H9 (cell line): ENCODE data around the gene FBXL16. TPM values are rescaled to one million over a fixed set of nuclear protein-coding genes. Genes with fewer than 3 reads are reported as not detected.

Source experiments
- DNase-seq: peaks from one replicate; pipeline ENCODE4 v3.0.0-alpha.2; 2017
- H2AFZ ChIP-seq: one replicate; pipeline ENCODE4 v1.6.1; 2013; ENCODE audit warnings: mild to moderate bottlenecking, low read length, control low read depth, moderate library complexity
- H2AK5ac ChIP-seq: 2 replicates; pipeline ENCODE4 v1.6.1; 2013; ENCODE audit warnings: low read length, control low read depth, mixed read lengths; ENCODE audit not compliant: insufficient read length
- H2BK120ac ChIP-seq: one replicate; pipeline ENCODE4 v1.6.1; 2013; ENCODE audit warnings: low read depth, mild to moderate bottlenecking, low read length, control low read depth, inconsistent platforms; ENCODE audit not compliant: poor library complexity, severe bottlenecking
- H2BK12ac ChIP-seq: 2 replicates; pipeline ENCODE4 v1.6.1; 2013; ENCODE audit warnings: low read length, control low read depth, mixed read lengths, low read depth; ENCODE audit not compliant: insufficient read length
- H2BK15ac ChIP-seq: 2 replicates; pipeline ENCODE4 v1.6.1; 2013; ENCODE audit warnings: low read depth, low read length, control low read depth
- H2BK20ac ChIP-seq: one replicate; pipeline ENCODE4 v1.6.1; 2013; ENCODE audit warnings: low read depth, mild to moderate bottlenecking, low read length, control low read depth, inconsistent platforms; ENCODE audit not compliant: poor library complexity, severe bottlenecking
- H2BK5ac ChIP-seq: 2 replicates; pipeline ENCODE4 v1.6.1; 2013; ENCODE audit warnings: low read length, control low read depth, mixed read lengths; ENCODE audit not compliant: insufficient read length
- H3K14ac ChIP-seq: 2 replicates; pipeline ENCODE4 v1.6.1; 2013; ENCODE audit warnings: low read length, control low read depth; ENCODE audit not compliant: insufficient read depth
- H3K18ac ChIP-seq: 2 replicates; pipeline ENCODE4 v1.6.1; 2013; ENCODE audit warnings: low read depth, mild to moderate bottlenecking, mixed read lengths, low read length, control low read depth; ENCODE audit not compliant: insufficient read length
- H3K23ac ChIP-seq: 2 replicates; pipeline ENCODE4 v1.6.1; 2013; ENCODE audit warnings: low read length, control low read depth, mixed read lengths, low read depth; ENCODE audit not compliant: insufficient read length
- H3K23me2 ChIP-seq: 2 replicates; pipeline ENCODE4 v1.6.1; 2013; ENCODE audit warnings: low read depth, mild to moderate bottlenecking, mixed read lengths, low read length, control low read depth; ENCODE audit not compliant: insufficient read length, poor library complexity, severe bottlenecking
- H3K27ac ChIP-seq: 2 replicates; pipeline ENCODE4 v1.5.1; 2013; ENCODE audit warnings: low read length, control low read depth, mixed read lengths, low read depth; ENCODE audit not compliant: insufficient read length
- H3K27me3 ChIP-seq: 2 replicates; pipeline ENCODE4 v1.6.1; 2013; ENCODE audit warnings: low read length, control low read depth, inconsistent platforms; ENCODE audit not compliant: insufficient read depth
- H3K4ac ChIP-seq: 2 replicates; pipeline ENCODE4 v1.6.1; 2013; ENCODE audit warnings: low read depth, mild to moderate bottlenecking, control low read depth, inconsistent platforms, low read length, moderate library complexity
- H3K4me1 ChIP-seq: 2 replicates; pipeline ENCODE4 v1.6.1; 2013; ENCODE audit warnings: low read length, control low read depth, inconsistent platforms; ENCODE audit not compliant: insufficient read depth
- H3K4me2 ChIP-seq: 2 replicates; pipeline ENCODE4 v1.6.1; 2013; ENCODE audit warnings: low read length, control low read depth, mixed read lengths; ENCODE audit not compliant: insufficient read length, insufficient read depth
- H3K56ac ChIP-seq: 2 replicates; pipeline ENCODE4 v1.6.1; 2013; ENCODE audit warnings: low read depth, mild to moderate bottlenecking, mixed read lengths, low read length, control low read depth; ENCODE audit not compliant: insufficient read length
- H3K79me1 ChIP-seq: 2 replicates; pipeline ENCODE4 v1.6.1; 2013; ENCODE audit warnings: low read depth, mild to moderate bottlenecking, moderate library complexity, low read length, control low read depth, inconsistent platforms; ENCODE audit not compliant: insufficient read depth, poor library complexity, severe bottlenecking
- H3K79me2 ChIP-seq: 2 replicates; pipeline ENCODE4 v1.6.1; 2013; ENCODE audit warnings: low read length, control low read depth, inconsistent platforms; ENCODE audit not compliant: insufficient read depth
- H3K9ac ChIP-seq: 2 replicates; pipeline ENCODE4 v1.6.1; 2013; ENCODE audit warnings: low read length, control low read depth, mixed read lengths; ENCODE audit not compliant: insufficient read length; ENCODE audit errors: extremely low read depth
- H3K9me3 ChIP-seq: one replicate; pipeline ENCODE4 v1.6.1; 2013; ENCODE audit warnings: low read depth, low read length, inconsistent platforms; ENCODE audit not compliant: control insufficient read depth
- H3T11ph ChIP-seq: one replicate; pipeline ENCODE4 v1.6.1; 2013; ENCODE audit warnings: mild to moderate bottlenecking, low read length, control low read depth, inconsistent platforms
- H4K20me1 ChIP-seq: one replicate; pipeline ENCODE4 v1.6.1; 2013; ENCODE audit not compliant: control insufficient read depth, insufficient read length, insufficient read depth
- H4K5ac ChIP-seq: 2 replicates; pipeline ENCODE4 v1.6.1; 2013; ENCODE audit warnings: low read depth, mild to moderate bottlenecking, mixed read lengths, low read length, control low read depth; ENCODE audit not compliant: insufficient read length
- H4K8ac ChIP-seq: replicated peaks from 2 replicates; pipeline ENCODE4 v1.6.1; 2013; ENCODE audit warnings: low read length, control low read depth, mixed read lengths, low read depth; ENCODE audit not compliant: insufficient read length
- H4K91ac ChIP-seq: 2 replicates; pipeline ENCODE4 v1.6.1; 2013; ENCODE audit warnings: low read depth, mild to moderate bottlenecking, moderate library complexity, mixed read lengths, low read length, control low read depth; ENCODE audit not compliant: insufficient read length
- H3K27ac Mint-ChIP-seq, 3 experiments: 2 replicates in 2 of 3; 3 replicates in 1 of 3; pipeline ENCODE4 v1.8.0; 2020 to 2021; ENCODE audit warnings: mixed read lengths in 3 of 3, mild to moderate bottlenecking in 1 of 3, moderate library complexity in 1 of 3
- H3K27me3 Mint-ChIP-seq: 2 replicates; pipeline ENCODE4 v1.8.0; 2021; ENCODE audit warnings: low read depth, mild to moderate bottlenecking, moderate library complexity, mixed read lengths
- H3K36me3 Mint-ChIP-seq, 3 experiments: 2 replicates in 2 of 3; 3 replicates in 1 of 3; pipeline ENCODE4 v1.8.0; 2020 to 2021; ENCODE audit warnings: low read depth in 3 of 3, mixed read lengths in 3 of 3; ENCODE audit not compliant: insufficient read depth in 1 of 3
- H3K4me1 Mint-ChIP-seq, 2 experiments: 2 replicates each; pipeline ENCODE4 v1.8.0; 2020; ENCODE audit warnings: mixed read lengths in 2 of 2
- H3K4me3 Mint-ChIP-seq, 2 experiments: 2 replicates in 1 of 2; 3 replicates in 1 of 2; pipeline ENCODE4 v1.8.0; 2020 to 2021; ENCODE audit warnings: mild to moderate bottlenecking in 2 of 2, mixed read lengths in 2 of 2, moderate library complexity in 1 of 2
- H3K9me3 Mint-ChIP-seq, 2 experiments: 2 replicates in 1 of 2; 3 replicates in 1 of 2; pipeline ENCODE4 v1.8.0; 2020; ENCODE audit warnings: mild to moderate bottlenecking in 2 of 2, mixed read lengths in 2 of 2, moderate library complexity in 1 of 2
- WGBS: extraction: QIAGEN DNeasy Blood & Tissue Kit; methylation state at CpG from one replicate; pipeline ENCODE4 v1.1.7; 2013; ENCODE audit warnings: missing lambda C conversion rate, low lambda C conversion rate, mixed read lengths; ENCODE audit not compliant: insufficient read length; ENCODE audit errors: extremely low coverage; 5-methylcytosine and 5-hydroxymethylcytosine counted together
- total RNA-seq: library from RNA; stranded (reverse); gene quantifications from 2 replicates; pipeline ENCODE4 v1.2.1, GENCODE V29; 2021
- TF ChIP-seq, protein P1 (sequence below): fragments of 200-600 bp; sonication (generic); conservative IDR thresholded peaks from 3 replicates; pipeline ENCODE4 v1.8.0; 2021; ENCODE audit warnings: antibody characterized with exemption, mild to moderate bottlenecking

FBXL16 gene
- total RNA-seq, 1 experiment from 2014 or later: 9.6 TPM

DNA sequence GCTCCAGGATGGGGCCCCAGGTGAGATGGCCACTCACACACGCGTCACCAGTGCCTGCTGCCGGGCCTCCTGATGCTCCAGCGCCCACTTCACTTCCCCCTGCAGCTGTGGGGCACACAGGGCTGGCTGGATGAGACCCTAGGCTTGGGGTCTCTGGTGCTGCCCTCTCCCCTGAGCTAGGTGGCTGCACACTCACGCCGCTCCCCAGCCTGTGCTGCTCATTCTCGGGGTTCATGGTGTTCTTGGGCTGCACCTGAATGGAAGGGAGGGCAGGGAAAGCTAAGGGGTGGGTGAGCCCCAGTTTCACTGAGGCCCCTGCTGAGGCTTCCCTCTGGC lies 19.4 kb upstream of the FBXL16 start:
- Histone ChIP-seq H3K23me2 (peaks cover 13% of the 10 kb centered on the region), H3K27ac (no peak overlapping the region), H4K5ac (no peak overlapping the region), H3K18ac (no peak overlapping the region), H3K4me1 (no peaks in the 10 kb centered on the region), H3T11ph (no peak overlapping the region), H3K27me3 (no peaks in the 10 kb centered on the region), H2AFZ (no peak overlapping the region), H2BK120ac (no peak overlapping the region), H3K4ac (no peak overlapping the region), H3K9ac (no peak overlapping the region), H3K23ac (no peak overlapping the region), H3K4me2 (no peak overlapping the region), H4K91ac (no peak overlapping the region), H3K9me3 (no peaks in the 10 kb centered on the region), H3K79me1 (no peaks in the 10 kb centered on the region), H2AK5ac (no peak overlapping the region), H2BK5ac (no peak overlapping the region), H4K8ac (no peak overlapping the region), H2BK15ac (no peak overlapping the region), H4K20me1 (no peaks in the 10 kb centered on the region), H2BK20ac (no peak overlapping the region), H3K56ac (no peak overlapping the region), H2BK12ac (no peak overlapping the region), H3K79me2 (no peaks in the 10 kb centered on the region), H3K14ac (no peak overlapping the region)
- Mint-ChIP-seq H3K36me3 (peaks cover 0 to 5% (median 3%) of the 10 kb centered on the region in 3 experiments; a peak in 1 of 7 replicates), H3K27me3 (peaks cover 14% of the 10 kb centered on the region), H3K9me3 (no peaks in the 10 kb centered on the region), H3K4me3 (no peak overlapping the region), H3K27ac (no peak overlapping the region), H3K4me1 (peaks cover 3 to 4% of the 10 kb centered on the region in 2 experiments)
- TF ChIP-seq, protein P1, sequence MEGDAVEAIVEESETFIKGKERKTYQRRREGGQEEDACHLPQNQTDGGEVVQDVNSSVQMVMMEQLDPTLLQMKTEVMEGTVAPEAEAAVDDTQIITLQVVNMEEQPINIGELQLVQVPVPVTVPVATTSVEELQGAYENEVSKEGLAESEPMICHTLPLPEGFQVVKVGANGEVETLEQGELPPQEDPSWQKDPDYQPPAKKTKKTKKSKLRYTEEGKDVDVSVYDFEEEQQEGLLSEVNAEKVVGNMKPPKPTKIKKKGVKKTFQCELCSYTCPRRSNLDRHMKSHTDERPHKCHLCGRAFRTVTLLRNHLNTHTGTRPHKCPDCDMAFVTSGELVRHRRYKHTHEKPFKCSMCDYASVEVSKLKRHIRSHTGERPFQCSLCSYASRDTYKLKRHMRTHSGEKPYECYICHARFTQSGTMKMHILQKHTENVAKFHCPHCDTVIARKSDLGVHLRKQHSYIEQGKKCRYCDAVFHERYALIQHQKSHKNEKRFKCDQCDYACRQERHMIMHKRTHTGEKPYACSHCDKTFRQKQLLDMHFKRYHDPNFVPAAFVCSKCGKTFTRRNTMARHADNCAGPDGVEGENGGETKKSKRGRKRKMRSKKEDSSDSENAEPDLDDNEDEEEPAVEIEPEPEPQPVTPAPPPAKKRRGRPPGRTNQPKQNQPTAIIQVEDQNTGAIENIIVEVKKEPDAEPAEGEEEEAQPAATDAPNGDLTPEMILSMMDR: no peak
- no CpG with 5 or more reads among the region's 7 CpGs for WGBS
- DNase-seq: no peak
